HG02973 (cell line): ENCODE measurements around the gene ABCD1.
A peak's percentile ranks its signal among the peaks of the same experiment; 100 is the strongest.
"Not testable (repeated sequence)": the region's sequence is repeated elsewhere in the genome, so short reads cannot be mapped to it uniquely, and the experiment has no call there.

ENCODE experiments used
- ATAC-seq: cut with Tn5 transposase; IDR thresholded peaks from one replicate; pipeline ENCODE4 v1.9.1; 2021; ENCODE audit warnings: moderate library complexity; ENCODE audit not compliant: unreplicated experiment

ABCD1 gene

GRCh38 chrX:153707406-153707805 lies 17.2 kb upstream of the ABCD1 start:
- no peak for ATAC-seq

GRCh38 chrX:153708415-153708814 lies 16.2 kb upstream of the ABCD1 start:
- ATAC-seq = no peak

DNA sequence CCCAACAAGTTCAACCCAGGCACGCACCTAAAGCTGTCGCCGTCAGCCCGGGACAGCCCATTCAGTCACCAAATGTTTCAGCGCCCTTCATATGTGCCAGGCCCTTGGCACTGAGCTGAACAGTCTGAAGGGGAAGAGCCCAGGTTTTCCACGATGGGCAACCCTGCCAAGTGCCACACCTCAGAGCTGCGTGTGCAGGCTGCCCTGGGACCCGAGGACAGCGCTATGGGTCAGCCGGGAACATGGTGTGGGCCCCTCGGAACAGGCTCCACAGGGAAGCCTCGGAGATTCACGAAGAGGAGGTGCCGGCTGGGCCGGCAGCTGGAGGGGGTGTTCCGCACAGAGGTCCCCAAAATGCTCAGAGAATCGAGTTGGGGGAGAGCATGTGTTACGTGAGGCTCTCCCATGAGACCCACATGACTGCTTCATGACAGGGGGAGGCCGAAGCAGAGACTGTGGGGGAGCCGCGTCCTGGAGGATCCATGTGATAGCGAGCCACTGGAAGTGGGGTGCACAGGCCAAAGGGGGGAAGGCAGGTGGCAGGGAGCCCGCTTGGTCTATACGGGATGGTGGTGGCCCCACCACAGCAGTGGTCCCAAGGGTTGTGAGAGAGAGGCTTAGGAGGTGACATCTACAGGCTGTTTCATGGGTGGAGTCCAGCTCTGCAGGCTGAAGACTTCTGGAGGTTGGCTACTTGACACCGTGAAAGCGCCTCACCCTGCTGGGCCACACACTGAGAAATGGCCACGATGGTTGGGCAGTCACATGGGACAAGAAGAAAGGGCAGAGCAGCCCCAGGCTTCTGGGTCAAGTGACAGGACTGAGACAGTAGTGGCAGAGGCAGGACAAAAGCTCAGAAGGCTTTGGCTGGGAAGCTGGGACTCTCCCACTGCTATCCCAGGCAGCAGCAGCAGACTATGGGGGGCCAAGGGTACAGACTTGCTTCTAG lies 14.7 kb upstream of the ABCD1 start:
- ATAC-seq = no peak

DNA sequence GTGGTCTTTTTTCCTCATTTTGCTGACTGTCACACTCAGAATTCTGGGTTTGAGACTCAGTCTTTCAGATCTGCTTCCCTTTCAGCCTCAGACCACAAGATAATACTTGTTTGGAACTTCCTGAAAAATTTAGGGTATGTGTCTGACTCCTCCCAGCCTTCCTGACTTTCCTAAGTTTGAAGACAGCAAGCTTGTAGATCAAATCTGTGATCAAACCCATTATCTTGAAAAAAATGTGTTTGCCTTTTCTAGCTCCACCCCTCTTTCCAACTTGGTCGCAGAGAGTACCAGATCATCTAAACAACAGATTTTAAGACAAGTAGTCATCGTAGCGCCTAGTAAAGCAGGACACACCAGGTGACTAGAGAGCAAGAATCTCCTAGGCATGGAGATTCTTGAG lies 10.4 kb upstream of the ABCD1 start:
- ATAC-seq = no peak

- ATAC-seq = no peak
These were observed 7.2 kb upstream of the ABCD1 start for GRCh38 chrX:153717445-153717844.

- ATAC-seq = no peak
These were observed 5.4 kb upstream of the ABCD1 start for GRCh38 chrX:153719238-153719637.

DNA sequence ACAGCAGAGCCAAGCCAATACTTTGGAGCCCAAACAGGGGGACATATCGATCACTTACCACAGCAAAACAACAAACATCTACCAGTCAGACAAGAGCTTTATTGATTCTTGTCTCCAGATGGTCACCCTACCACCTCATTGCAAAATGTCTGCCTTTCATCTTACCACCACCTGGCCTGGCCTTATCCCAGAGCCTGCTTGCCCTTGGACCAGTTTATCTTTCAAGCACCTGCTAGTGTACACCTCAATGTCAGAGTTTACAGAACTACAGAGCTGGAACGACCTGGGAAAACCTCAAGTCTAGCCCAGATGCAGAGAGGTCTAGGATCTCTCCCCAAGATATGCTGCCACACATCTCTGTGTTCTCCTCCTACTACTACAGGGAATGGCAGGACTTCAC lies 5.0 kb upstream of the ABCD1 start:
- ATAC-seq = no peak

GRCh38 chrX:153722704-153723350 lies 1.8 kb upstream of the ABCD1 start:
- ATAC-seq = no peak

GRCh38 chrX:153723351-153724251 lies 1.1 kb upstream of the ABCD1 start:
- ATAC-seq = peak; percentile 31

- no peak for ATAC-seq
These were observed 579 bp downstream of the ABCD1 start for GRCh38 chrX:153725039-153725831.

- ATAC-seq = no peak
These were observed 1.2 kb downstream of the ABCD1 start for GRCh38 chrX:153725832-153726285.

GRCh38 chrX:153726286-153727122 lies 1.8 kb downstream of the ABCD1 start:
- peak; percentile 36 for ATAC-seq

GRCh38 chrX:153727123-153727931 lies 2.7 kb downstream of the ABCD1 start:
- ATAC-seq = no peak

GRCh38 chrX:153728095-153728494 lies 3.4 kb downstream of the ABCD1 start:
- ATAC-seq = no peak

- ATAC-seq = no peak
These were observed 4.4 kb downstream of the ABCD1 start for GRCh38 chrX:153728951-153729631.

DNA sequence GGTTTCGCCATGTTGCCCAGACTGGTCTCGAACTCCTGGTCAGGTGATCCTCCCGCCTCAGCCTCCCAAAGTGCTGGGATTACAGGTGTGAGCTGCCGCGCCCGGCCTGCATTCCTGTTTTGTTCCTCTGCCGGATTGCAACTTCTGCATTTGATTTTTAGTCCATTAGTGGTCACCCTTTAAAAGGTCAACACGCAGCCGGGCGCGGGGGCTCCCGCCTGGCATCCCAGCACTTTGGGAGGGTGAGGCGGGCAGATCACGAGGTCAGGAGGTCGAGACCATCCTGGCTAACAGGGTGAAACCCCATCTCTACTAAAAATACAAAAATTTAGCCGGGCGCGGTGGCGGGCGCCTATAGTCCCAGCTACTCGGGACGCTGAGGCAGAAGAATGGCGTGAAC lies 5.5 kb downstream of the ABCD1 start:
- ATAC-seq = not testable (repeated sequence)

GRCh38 chrX:153731117-153731844 lies 6.6 kb downstream of the ABCD1 start:
- ATAC-seq = no peak
